HEK293 (cell line): Measurements from ENCODE around the gene LCN2.
A peak's percentile ranks its signal among the peaks of the same experiment; 100 is the strongest.

Source experiments
- CTCF ChIA-PET: fragments of 350-600 bp; formaldehyde crosslinking; extraction: SDS; loops from one replicate; lab custom pipeline; 2021; ENCODE audit warnings: antibody characterized with exemption; lab: Yijun Ruan, JAX
- POLR2A ChIA-PET: fragments of 300-600 bp; formaldehyde crosslinking; extraction: SDS; loops from one replicate; lab custom pipeline; 2020; ENCODE audit warnings: antibody characterized with exemption, inconsistent platforms; lab: Yijun Ruan, JAX
- H3K27ac ChIP-seq: fragments of 200-500 bp; sonication (Bioruptor generic); 2 replicates; pipeline ENCODE4 v1.5.1; 2014; ENCODE audit warnings: low read depth, low read length, control low read depth, inconsistent platforms; ENCODE audit errors: extremely low read depth
- H3K36me3 ChIP-seq, 2 experiments: fragments of 200-500 bp in 1 of 2; sonication (Bioruptor generic) in 1 of 2; 1 replicate in 1 of 2; 2 replicates in 1 of 2; pipeline ENCODE4 v1.5.1; 2014 to 2017; ENCODE audit warnings: inconsistent platforms in 2 of 2, low read length in 2 of 2; ENCODE audit not compliant: control insufficient read depth in 2 of 2, insufficient read depth in 1 of 2
- H3K4me1 ChIP-seq: fragments of 200-500 bp; sonication (Bioruptor generic); 2 replicates; pipeline ENCODE4 v1.5.1; 2014; ENCODE audit warnings: mild to moderate bottlenecking, low read length, inconsistent platforms; ENCODE audit not compliant: control insufficient read depth, insufficient read depth
- H3K4me3 ChIP-seq: 2 replicates; pipeline ENCODE4 v1.5.1; 2011; ENCODE audit warnings: low read depth, mild to moderate bottlenecking, control low read depth, low read length, moderate library complexity
- H3K9me3 ChIP-seq: fragments of 200-500 bp; sonication (Bioruptor generic); 2 replicates; pipeline ENCODE4 v1.5.1; 2014; ENCODE audit warnings: low read depth, low read length, inconsistent platforms; ENCODE audit not compliant: control insufficient read depth, insufficient read depth
- TCF7L2 ChIP-seq: IDR thresholded peaks from 2 replicates; pipeline ENCODE4 v1.6.1; 2011; ENCODE audit warnings: low read depth, mild to moderate bottlenecking, inconsistent platforms, low read length, moderate library complexity, borderline replicate concordance
- YY2 ChIP-seq: fragments of 450-650 bp; formaldehyde crosslinking; IDR thresholded peaks from 2 replicates; pipeline ENCODE4 v1.5.1; 2016; ENCODE audit warnings: missing biosample characterization, missing genetic modification characterization
- ZBTB8A ChIP-seq: fragments of 450-650 bp; formaldehyde crosslinking; IDR thresholded peaks from 2 replicates; pipeline ENCODE4 v1.5.1; 2016; ENCODE audit warnings: missing biosample characterization, missing genetic modification characterization
- ZNF121 ChIP-seq: fragments of 450-650 bp; formaldehyde crosslinking; IDR thresholded peaks from 2 replicates; pipeline ENCODE4 v1.5.1; 2016; ENCODE audit warnings: missing biosample characterization, missing genetic modification characterization
- ZNF157 ChIP-seq: fragments of 450-650 bp; formaldehyde crosslinking; IDR thresholded peaks from 2 replicates; pipeline ENCODE4 v1.5.1; 2016; ENCODE audit warnings: missing biosample characterization, missing genetic modification characterization
- ZNF366 ChIP-seq: fragments of 450-650 bp; formaldehyde crosslinking; conservative IDR thresholded peaks from 2 replicates; pipeline ENCODE4 v1.5.1; 2016; ENCODE audit warnings: missing biosample characterization, missing genetic modification characterization
- ZNF571 ChIP-seq: fragments of 450-650 bp; formaldehyde crosslinking; IDR thresholded peaks from 2 replicates; pipeline ENCODE4 v1.5.0; 2017; ENCODE audit warnings: missing biosample characterization, missing genetic modification characterization
- ZNF664 ChIP-seq: fragments of 450-650 bp; formaldehyde crosslinking; IDR thresholded peaks from 2 replicates; pipeline ENCODE4 v1.5.1; 2016; ENCODE audit warnings: missing biosample characterization, missing genetic modification characterization
- ZNF785 ChIP-seq: fragments of 450-650 bp; formaldehyde crosslinking; IDR thresholded peaks from 2 replicates; pipeline ENCODE4 v1.5.1; 2016; ENCODE audit warnings: missing biosample characterization, missing genetic modification characterization
- TF ChIP-seq, protein P1 (sequence below): fragments of 450-650 bp; formaldehyde crosslinking; IDR thresholded peaks from 2 replicates; pipeline ENCODE4 v1.5.1; 2017; ENCODE audit warnings: missing biosample characterization, missing genetic modification characterization
- TF ChIP-seq, protein P2 (sequence below): fragments of 450-650 bp; formaldehyde crosslinking; IDR thresholded peaks from 2 replicates; pipeline ENCODE4 v1.5.1; 2016; ENCODE audit warnings: missing biosample characterization, missing genetic modification characterization
- TF ChIP-seq, protein P3 (sequence below): fragments of 450-650 bp; IDR thresholded peaks from 2 replicates; pipeline ENCODE4 v1.5.1; 2018; ENCODE audit warnings: missing biosample characterization, mild to moderate bottlenecking, missing genetic modification characterization
- TF ChIP-seq, protein P4 (sequence below): fragments of 450-650 bp; formaldehyde crosslinking; IDR thresholded peaks from 2 replicates; pipeline ENCODE4 v1.5.1; 2016; ENCODE audit warnings: missing biosample characterization, missing genetic modification characterization
- TF ChIP-seq, protein P5 (sequence below): fragments of 450-650 bp; formaldehyde crosslinking; IDR thresholded peaks from 2 replicates; pipeline ENCODE4 v1.5.1; 2016; ENCODE audit warnings: missing biosample characterization, missing genetic modification characterization

Gene LCN2

DNA sequence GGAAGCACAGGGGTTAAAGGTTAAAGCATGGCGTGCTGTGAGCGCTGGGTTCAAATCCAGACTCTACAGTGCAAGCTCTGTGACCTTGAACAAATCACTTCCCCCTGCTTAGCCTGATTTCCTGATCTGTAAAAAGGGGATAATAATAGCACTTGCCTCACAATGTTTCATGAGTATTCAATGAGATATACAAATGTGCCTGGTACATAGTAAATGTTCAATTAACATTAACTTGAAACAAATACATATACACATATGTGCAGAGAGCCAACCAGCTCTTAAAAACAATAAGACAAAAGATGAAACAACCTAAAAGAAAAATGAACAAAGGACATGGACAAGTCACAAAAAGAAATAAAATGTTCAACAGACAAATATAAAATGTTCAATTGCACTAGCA, 38.1 kb downstream of the LCN2 start:
- no peaks in the 10 kb centered on the region for H3K9me3 ChIP-seq
- POLR2A ChIA-PET, result interaction anchor here (2.0 kb wide), 1 partner anchor 28 kb away, joined by 5 read pairs; the partner anchor contains the start of gene BBLN
- CTCF ChIA-PET, result interaction anchor here (0.5 to 1.4 kb wide), 5 partner anchors 12 to 95 kb away, joined by 3 to 6 read pairs (median 3); no protein-coding TSS in a partner anchor
- TF ChIP-seq, protein P1, sequence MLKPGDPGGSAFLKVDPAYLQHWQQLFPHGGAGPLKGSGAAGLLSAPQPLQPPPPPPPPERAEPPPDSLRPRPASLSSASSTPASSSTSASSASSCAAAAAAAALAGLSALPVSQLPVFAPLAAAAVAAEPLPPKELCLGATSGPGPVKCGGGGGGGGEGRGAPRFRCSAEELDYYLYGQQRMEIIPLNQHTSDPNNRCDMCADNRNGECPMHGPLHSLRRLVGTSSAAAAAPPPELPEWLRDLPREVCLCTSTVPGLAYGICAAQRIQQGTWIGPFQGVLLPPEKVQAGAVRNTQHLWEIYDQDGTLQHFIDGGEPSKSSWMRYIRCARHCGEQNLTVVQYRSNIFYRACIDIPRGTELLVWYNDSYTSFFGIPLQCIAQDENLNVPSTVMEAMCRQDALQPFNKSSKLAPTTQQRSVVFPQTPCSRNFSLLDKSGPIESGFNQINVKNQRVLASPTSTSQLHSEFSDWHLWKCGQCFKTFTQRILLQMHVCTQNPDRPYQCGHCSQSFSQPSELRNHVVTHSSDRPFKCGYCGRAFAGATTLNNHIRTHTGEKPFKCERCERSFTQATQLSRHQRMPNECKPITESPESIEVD (tag by site-specific recombination), result no peak
- peak; percentile 91 for TF ChIP-seq ZNF664 (tag by site-specific recombination)
- TF ChIP-seq, all 188 proteins: peak for 1
- no peak overlapping the region for H3K4me3 ChIP-seq
- H3K36me3 ChIP-seq, result peaks cover 15 to 70% of the 10 kb centered on the region in 2 experiments; a peak in 2 of 3 replicates
- H3K27ac ChIP-seq, result no peak overlapping the region
- no peaks in the 10 kb centered on the region for H3K4me1 ChIP-seq

DNA sequence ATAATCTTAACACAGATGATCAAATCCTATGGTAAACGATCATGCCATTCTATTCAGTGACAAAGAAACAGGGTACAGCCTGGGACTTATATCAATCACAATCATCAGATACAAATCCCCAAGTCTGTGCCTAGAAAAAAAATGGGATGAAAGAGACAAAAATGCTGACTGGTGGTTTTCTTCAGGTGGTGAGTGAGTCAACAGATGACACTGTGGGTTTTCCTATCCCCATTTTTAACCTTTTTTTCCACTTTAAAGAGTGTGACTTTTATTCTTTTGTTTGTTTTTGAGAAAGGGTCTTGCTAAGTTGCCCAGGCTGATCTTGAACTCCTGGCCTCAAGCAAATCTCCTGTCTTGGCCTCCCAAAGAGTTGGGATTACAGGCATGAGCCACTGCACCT, 39.0 kb downstream of the LCN2 start:
- H3K4me3 ChIP-seq, result no peak overlapping the region
- no peaks in the 10 kb centered on the region for H3K9me3 ChIP-seq
- peaks cover 15 to 61% of the 10 kb centered on the region in 2 experiments; a peak in 2 of 3 replicates for H3K36me3 ChIP-seq
- CTCF ChIA-PET, result interaction anchor here (0.6 to 1.3 kb wide), 3 partner anchors 42 to 71 kb away, joined by 3 to 6 read pairs (median 3); no protein-coding TSS in a partner anchor
- H3K27ac ChIP-seq, result no peak overlapping the region
- TF ChIP-seq ZNF157 (tag by site-specific recombination) (no peak), ZNF121 (tag by site-specific recombination) (peak; percentile 68; the same call in 1 of the 2 replicates), ZNF785 (tag by site-specific recombination) (no peak)
- H3K4me1 ChIP-seq, result no peaks in the 10 kb centered on the region
- POLR2A ChIA-PET, result interaction anchor here (1.1 kb wide), 1 partner anchor 28 kb away, joined by 4 read pairs; the partner anchor contains the start of gene BBLN

DNA sequence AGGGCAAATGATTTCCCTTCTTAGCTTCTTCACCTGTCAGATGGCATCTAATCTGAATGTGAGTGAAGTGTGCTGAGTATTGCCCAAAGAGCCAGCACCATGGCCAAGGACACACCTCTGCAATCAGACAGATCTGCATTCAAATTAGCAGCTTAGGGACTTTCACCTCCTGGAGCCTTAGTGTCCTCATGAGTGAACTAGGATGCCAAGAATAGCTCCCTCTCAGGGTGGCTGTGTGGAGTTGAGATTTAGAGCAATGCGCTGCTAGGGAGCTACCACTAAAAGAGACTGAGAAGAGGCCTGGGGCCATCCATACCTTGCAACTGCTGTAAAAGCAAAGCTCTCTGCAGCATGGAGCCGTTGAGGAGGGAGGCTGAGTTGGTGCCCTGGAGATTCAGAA, 40.8 kb downstream of the LCN2 start:
- TF ChIP-seq, protein P2, sequence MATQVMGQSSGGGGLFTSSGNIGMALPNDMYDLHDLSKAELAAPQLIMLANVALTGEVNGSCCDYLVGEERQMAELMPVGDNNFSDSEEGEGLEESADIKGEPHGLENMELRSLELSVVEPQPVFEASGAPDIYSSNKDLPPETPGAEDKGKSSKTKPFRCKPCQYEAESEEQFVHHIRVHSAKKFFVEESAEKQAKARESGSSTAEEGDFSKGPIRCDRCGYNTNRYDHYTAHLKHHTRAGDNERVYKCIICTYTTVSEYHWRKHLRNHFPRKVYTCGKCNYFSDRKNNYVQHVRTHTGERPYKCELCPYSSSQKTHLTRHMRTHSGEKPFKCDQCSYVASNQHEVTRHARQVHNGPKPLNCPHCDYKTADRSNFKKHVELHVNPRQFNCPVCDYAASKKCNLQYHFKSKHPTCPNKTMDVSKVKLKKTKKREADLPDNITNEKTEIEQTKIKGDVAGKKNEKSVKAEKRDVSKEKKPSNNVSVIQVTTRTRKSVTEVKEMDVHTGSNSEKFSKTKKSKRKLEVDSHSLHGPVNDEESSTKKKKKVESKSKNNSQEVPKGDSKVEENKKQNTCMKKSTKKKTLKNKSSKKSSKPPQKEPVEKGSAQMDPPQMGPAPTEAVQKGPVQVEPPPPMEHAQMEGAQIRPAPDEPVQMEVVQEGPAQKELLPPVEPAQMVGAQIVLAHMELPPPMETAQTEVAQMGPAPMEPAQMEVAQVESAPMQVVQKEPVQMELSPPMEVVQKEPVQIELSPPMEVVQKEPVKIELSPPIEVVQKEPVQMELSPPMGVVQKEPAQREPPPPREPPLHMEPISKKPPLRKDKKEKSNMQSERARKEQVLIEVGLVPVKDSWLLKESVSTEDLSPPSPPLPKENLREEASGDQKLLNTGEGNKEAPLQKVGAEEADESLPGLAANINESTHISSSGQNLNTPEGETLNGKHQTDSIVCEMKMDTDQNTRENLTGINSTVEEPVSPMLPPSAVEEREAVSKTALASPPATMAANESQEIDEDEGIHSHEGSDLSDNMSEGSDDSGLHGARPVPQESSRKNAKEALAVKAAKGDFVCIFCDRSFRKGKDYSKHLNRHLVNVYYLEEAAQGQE, result 0 out of 2 replicates have a peak, but pooled peaks have one; percentile 34
- TF ChIP-seq ZBTB8A, result no peak
- peaks cover 8 to 50% of the 10 kb centered on the region in 2 experiments; a peak in 2 of 3 replicates for H3K36me3 ChIP-seq
- H3K4me3 ChIP-seq, result no peak overlapping the region
- POLR2A ChIA-PET, result interaction anchor here (0.6 to 4.5 kb wide), 7 partner anchors 10 to 86 kb away, joined by 3 to 30 read pairs (median 6); partner anchors contain the start of genes BBLN, DNM1, GOLGA2 and SWI5
- H3K4me1 ChIP-seq, result no peaks in the 10 kb centered on the region
- CTCF ChIA-PET, result interaction anchor here (0.6 to 2.1 kb wide), 9 partner anchors 9 to 269 kb away, joined by 3 to 8 read pairs (median 4); no protein-coding TSS in a partner anchor
- H3K27ac ChIP-seq, result no peak overlapping the region
- no peaks in the 10 kb centered on the region for H3K9me3 ChIP-seq

DNA sequence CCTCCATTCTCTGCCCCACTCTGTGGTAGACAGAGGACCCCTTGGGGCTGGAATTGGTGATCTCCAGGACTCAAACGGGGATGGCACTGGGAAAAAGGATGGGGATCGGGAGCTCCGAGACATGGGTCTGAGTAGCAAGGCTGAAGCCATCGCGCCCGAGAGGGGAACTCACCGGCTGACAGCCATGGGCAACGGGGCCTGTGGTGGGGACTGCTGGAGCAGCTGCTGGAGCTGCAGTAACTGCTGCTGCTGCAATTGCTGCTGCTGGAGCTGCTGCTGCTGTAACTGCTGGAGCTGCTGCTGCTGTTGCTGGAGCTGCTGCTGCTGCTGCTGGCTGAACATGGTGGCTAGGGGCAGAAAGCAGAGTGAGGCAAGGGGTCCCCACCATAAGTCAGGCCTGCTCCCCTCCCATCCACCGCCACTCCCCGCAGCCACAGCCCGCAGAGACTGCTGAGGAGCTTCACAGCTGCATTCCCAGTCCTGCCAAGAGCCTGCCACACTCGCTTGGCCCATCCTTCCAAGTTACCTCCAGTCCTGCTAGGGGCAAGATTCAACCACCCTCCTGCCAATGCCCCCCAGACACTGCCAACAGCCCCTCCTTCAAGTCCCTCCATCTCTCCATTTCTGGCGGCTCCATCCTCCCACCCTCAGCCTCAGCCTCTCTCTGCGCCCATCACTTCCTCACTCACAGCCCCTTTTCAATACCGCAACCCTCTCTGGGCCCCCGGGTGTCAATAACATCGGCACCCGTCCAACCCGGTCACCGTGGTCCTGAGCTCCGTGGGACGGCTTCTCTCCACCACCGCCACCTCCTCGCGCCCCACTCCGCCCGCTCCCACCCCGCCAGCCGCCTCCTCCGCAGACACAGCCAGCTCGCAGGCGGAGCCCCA, 41.5 kb downstream of the LCN2 start:
- H3K27ac ChIP-seq, result peak overlapping the region; percentile 70
- ChIA-PET POLR2A (interaction anchor here (0.6 to 4.5 kb wide), 8 partner anchors 9 to 85 kb away, joined by 3 to 30 read pairs (median 6); partner anchors contain the start of genes BBLN, DNM1, GOLGA2 and SWI5), CTCF (interaction anchor here (0.6 to 2.1 kb wide), 9 partner anchors 10 to 639 kb away, joined by 3 to 8 read pairs (median 4); no protein-coding TSS in a partner anchor)
- no peaks in the 10 kb centered on the region for H3K4me1 ChIP-seq
- H3K36me3 ChIP-seq, result peaks cover 8 to 42% of the 10 kb centered on the region in 2 experiments; a peak in 2 of 3 replicates
- H3K4me3 ChIP-seq, result peak overlapping the region; percentile 59
- H3K9me3 ChIP-seq, result no peaks in the 10 kb centered on the region
- TF ChIP-seq, protein P3, sequence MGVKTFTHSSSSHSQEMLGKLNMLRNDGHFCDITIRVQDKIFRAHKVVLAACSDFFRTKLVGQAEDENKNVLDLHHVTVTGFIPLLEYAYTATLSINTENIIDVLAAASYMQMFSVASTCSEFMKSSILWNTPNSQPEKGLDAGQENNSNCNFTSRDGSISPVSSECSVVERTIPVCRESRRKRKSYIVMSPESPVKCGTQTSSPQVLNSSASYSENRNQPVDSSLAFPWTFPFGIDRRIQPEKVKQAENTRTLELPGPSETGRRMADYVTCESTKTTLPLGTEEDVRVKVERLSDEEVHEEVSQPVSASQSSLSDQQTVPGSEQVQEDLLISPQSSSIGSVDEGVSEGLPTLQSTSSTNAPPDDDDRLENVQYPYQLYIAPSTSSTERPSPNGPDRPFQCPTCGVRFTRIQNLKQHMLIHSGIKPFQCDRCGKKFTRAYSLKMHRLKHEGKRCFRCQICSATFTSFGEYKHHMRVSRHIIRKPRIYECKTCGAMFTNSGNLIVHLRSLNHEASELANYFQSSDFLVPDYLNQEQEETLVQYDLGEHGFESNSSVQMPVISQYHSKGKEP (tag by site-specific recombination), result peak; percentile 68
- TF ChIP-seq ZNF366 (0 out of 2 replicates have a peak, but pooled peaks have one; percentile 31), TCF7L2 (no peak), YY2 (tag by site-specific recombination) (peak; percentile 44; the same call in 1 of the 2 replicates), ZNF571 (tag by site-specific recombination) (no peak)
- TF ChIP-seq, protein P4, sequence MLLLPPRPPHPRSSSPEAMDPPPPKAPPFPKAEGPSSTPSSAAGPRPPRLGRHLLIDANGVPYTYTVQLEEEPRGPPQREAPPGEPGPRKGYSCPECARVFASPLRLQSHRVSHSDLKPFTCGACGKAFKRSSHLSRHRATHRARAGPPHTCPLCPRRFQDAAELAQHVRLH, result no peak
- TF ChIP-seq, protein P5, sequence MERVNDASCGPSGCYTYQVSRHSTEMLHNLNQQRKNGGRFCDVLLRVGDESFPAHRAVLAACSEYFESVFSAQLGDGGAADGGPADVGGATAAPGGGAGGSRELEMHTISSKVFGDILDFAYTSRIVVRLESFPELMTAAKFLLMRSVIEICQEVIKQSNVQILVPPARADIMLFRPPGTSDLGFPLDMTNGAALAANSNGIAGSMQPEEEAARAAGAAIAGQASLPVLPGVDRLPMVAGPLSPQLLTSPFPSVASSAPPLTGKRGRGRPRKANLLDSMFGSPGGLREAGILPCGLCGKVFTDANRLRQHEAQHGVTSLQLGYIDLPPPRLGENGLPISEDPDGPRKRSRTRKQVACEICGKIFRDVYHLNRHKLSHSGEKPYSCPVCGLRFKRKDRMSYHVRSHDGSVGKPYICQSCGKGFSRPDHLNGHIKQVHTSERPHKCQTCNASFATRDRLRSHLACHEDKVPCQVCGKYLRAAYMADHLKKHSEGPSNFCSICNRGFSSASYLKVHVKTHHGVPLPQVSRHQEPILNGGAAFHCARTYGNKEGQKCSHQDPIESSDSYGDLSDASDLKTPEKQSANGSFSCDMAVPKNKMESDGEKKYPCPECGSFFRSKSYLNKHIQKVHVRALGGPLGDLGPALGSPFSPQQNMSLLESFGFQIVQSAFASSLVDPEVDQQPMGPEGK (tag by site-specific recombination), result peak; percentile 35
